Astrocyte of the spinal cord (primary cell): ENCODE measurements around the gene WDR93.
A peak's percentile ranks its signal among the peaks of the same experiment; 100 is the strongest.

Experiments
- DNase-seq: peaks from one replicate; pipeline ENCODE4 v3.0.0; 2011; ENCODE audit warnings: low read depth, low spot score
- H3K4me3 ChIP-seq: 2 replicates; pipeline ENCODE4 v1.5.1; 2011; ENCODE audit warnings: low read depth, mild to moderate bottlenecking, low read length, moderate library complexity
- in situ Hi-C: cut with HindIII; loops from 2 replicates; pipeline ENCODE4 v1.10.0; 2017; ENCODE audit warnings: low sequenced_read_pairs
- TF ChIP-seq, protein P1 (sequence below): IDR thresholded peaks from 2 replicates; pipeline ENCODE4 v1.5.1; 2012; ENCODE audit warnings: low read depth, mild to moderate bottlenecking, low read length, inconsistent platforms

The WDR93 gene

DNA sequence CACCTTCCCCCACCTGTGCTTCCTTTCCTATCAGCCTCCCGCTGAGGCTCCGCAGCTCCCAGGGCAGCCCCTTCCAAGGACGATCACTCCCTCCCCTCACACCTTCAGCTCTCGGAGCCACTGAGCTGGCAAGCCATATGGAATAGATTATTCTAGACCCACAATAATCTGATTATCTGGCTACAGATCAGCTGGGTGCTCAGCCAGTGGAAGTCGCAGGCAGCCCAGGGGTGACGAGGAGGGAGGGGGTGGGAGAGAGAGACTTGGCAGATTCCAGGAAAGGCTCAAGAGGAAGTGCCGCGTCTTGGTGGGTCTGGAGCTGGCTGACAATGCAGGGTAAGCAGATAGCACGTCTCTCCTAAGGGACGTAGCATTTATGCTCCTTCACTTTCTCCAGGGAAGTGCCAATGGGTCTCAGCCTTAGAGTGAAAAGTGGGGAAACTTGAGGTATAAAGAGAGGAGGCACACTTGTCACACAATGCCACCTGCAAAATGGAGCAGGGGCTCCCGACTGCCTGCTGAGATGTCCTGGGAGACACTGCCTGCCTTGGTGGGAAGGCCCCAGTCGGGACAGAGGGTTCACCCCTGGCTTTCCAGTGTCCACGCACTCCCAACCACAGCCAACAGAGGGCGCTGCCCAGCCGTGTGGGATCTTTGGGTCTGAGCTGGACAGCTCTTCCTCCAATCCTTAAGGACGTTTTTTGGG is 69.8 kb downstream of the WDR93 start:
- TF ChIP-seq, protein P1, sequence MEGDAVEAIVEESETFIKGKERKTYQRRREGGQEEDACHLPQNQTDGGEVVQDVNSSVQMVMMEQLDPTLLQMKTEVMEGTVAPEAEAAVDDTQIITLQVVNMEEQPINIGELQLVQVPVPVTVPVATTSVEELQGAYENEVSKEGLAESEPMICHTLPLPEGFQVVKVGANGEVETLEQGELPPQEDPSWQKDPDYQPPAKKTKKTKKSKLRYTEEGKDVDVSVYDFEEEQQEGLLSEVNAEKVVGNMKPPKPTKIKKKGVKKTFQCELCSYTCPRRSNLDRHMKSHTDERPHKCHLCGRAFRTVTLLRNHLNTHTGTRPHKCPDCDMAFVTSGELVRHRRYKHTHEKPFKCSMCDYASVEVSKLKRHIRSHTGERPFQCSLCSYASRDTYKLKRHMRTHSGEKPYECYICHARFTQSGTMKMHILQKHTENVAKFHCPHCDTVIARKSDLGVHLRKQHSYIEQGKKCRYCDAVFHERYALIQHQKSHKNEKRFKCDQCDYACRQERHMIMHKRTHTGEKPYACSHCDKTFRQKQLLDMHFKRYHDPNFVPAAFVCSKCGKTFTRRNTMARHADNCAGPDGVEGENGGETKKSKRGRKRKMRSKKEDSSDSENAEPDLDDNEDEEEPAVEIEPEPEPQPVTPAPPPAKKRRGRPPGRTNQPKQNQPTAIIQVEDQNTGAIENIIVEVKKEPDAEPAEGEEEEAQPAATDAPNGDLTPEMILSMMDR: peak; percentile 98
- no peak overlapping the region for H3K4me3 ChIP-seq
- in situ Hi-C loops: loop anchor here (25.0 kb wide), 1 partner anchor 102 kb away; no protein-coding TSS in a partner anchor
- peak; percentile 62 for DNase-seq

DNA sequence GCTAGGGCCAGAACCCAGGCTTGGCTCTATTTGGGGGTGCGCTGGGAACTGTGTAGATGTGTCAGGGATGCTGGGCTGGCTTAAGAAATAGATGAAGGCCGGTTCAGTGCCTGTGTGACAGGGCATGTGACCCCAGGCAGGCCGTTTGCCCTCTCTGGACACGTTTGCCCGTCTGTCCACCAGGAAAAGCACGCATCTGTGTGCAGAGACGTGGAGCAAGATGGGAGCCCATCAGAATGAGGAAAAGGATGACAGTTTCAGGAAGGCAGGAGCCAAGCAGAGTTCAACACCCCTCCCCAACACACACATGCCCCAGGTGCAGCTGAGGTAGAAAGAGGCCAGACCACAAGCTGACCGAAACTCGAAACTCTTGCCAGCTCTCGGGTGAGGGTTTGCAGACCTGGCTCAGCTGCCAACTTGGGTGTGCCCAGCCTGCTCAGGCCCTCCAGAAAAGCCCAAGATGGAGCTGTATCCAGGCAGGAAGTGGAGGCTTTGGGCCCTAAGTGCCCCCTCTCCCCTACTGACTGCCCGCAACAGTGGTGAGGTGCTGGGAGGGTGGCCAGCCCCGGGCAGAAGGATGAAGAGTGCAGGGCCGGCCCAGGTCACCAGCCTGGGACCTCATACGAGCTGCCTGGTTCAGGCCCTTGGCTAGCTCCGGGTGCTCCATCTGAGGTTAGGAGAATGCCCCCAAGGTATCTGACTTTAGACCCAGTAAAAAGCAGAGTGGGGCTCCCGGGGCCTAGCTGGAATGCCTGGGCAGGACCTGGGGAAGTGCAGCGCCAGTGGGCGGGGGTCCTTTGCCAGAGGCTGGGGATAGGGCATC is 70.6 kb downstream of the WDR93 start:
- no peak overlapping the region for H3K4me3 ChIP-seq
- TF ChIP-seq, protein P1: no peak
- no peak for DNase-seq
- in situ Hi-C loops: loop anchor here (25.0 kb wide), 1 partner anchor 101 kb away; no protein-coding TSS in a partner anchor

- no peak overlapping the region for H3K4me3 ChIP-seq
- in situ Hi-C loops: loop anchor here (25.0 kb wide), 1 partner anchor 100 kb away; no protein-coding TSS in a partner anchor
- TF ChIP-seq, protein P1: no peak
- DNase-seq: no peak
Measured at GRCh38 chr15:89761929-89762328, 71.3 kb downstream of the WDR93 start.

- in situ Hi-C loops: loop anchor here (25.0 kb wide), 1 partner anchor 97 kb away; no protein-coding TSS in a partner anchor
- TF ChIP-seq, protein P1: no peak
- H3K4me3 ChIP-seq: no peak overlapping the region
- no peak for DNase-seq
Measured at GRCh38 chr15:89765694-89766093, 75.1 kb downstream of the WDR93 start.

DNA sequence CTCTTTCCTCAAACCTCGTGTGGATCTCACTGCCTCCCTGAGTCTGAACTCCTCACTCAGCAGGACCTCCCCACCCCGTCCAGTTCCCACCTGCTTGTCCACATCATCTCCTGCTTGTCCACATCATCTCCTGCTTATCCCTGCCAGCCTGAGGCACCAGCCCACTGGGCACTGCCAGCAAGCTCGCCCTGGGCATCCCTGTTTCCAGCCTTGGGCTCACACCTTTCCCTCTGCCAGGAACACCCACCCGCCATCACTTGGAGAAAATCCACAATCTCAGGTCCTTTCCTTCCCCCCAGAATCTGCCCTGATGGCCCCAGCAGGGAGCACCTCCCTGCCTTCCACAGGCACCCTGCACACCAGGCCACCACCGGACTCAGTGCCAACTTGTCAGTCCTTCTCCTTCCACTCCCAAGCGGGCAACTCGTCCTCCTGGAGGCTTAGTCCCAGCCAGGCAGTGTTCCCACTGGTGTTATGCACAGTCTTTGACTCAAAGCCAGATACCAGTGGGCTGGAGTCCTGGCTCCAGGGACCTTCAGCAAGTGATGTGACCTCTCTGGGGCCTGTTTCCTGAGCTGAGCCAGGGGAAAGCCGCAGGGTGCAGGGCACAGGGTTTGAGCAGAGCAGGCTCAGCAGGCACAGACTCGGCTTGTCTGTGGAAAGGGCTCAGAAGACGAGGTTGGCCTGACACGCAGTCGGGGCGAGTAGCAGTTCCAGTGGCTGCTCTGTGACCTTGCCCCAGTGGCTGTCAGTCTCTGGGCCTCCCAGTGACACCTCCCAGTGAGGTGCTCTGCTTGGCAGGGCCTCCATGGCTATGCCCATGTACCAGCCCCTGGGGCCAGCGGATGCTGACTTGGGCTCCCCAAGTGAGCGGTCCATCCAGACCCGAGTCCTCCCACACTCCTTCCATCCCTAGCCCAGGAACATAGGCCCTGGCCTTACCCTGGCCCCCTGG is 76.0 kb downstream of the WDR93 start:
- no peak for DNase-seq
- TF ChIP-seq, protein P1: no peak
- no peak overlapping the region for H3K4me3 ChIP-seq
- in situ Hi-C loops: loop anchor here (25.0 kb wide), 1 partner anchor 96 kb away; no protein-coding TSS in a partner anchor
